PFSK-1 (cell line): ENCODE measurements around the gene PPP1R7.

Experiments used
- TAF1 ChIP-seq: IDR thresholded peaks from 2 replicates; pipeline ENCODE4 v1.6.1; 2012; ENCODE audit warnings: low read length, control low read depth, borderline replicate concordance; ENCODE audit not compliant: insufficient read depth
- TF ChIP-seq, protein P1 (sequence below), 2 experiments: IDR thresholded peaks; 2 replicates each; pipeline versions ENCODE4 v1.6.1 to v1.8.0; 2011 to 2012; ENCODE audit warnings: low read depth in 2 of 2, low read length in 2 of 2, control low read depth in 1 of 2, inconsistent platforms in 1 of 2, mild to moderate bottlenecking in 1 of 2, moderate library complexity in 1 of 2; ENCODE audit not compliant: insufficient read depth in 1 of 2

GRCh38 chr2:241224018-241224850, 74.0 kb downstream of the PPP1R7 start:
- TF ChIP-seq, protein P1, sequence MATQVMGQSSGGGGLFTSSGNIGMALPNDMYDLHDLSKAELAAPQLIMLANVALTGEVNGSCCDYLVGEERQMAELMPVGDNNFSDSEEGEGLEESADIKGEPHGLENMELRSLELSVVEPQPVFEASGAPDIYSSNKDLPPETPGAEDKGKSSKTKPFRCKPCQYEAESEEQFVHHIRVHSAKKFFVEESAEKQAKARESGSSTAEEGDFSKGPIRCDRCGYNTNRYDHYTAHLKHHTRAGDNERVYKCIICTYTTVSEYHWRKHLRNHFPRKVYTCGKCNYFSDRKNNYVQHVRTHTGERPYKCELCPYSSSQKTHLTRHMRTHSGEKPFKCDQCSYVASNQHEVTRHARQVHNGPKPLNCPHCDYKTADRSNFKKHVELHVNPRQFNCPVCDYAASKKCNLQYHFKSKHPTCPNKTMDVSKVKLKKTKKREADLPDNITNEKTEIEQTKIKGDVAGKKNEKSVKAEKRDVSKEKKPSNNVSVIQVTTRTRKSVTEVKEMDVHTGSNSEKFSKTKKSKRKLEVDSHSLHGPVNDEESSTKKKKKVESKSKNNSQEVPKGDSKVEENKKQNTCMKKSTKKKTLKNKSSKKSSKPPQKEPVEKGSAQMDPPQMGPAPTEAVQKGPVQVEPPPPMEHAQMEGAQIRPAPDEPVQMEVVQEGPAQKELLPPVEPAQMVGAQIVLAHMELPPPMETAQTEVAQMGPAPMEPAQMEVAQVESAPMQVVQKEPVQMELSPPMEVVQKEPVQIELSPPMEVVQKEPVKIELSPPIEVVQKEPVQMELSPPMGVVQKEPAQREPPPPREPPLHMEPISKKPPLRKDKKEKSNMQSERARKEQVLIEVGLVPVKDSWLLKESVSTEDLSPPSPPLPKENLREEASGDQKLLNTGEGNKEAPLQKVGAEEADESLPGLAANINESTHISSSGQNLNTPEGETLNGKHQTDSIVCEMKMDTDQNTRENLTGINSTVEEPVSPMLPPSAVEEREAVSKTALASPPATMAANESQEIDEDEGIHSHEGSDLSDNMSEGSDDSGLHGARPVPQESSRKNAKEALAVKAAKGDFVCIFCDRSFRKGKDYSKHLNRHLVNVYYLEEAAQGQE (IDR thresholded peaks at IDR 0.05; ENCODE audit: insufficient read depth in 1 of 2, low read depth in 2 of 2, low read length in 2 of 2): no peak
- no peak for TF ChIP-seq TAF1
